GM06990 (cell line): ENCODE data around the gene IRX6.

Source experiments
- DNase-seq: peaks from one replicate; pipeline ENCODE4 v3.0.0-alpha.2; 2011; ENCODE audit not compliant: insufficient read length; ENCODE audit errors: extremely low read depth
- H3K27me3 ChIP-seq: replicated peaks from 2 replicates; pipeline ENCODE4 v1.6.0; 2011; ENCODE audit warnings: low read length; ENCODE audit not compliant: control insufficient read depth, insufficient read depth
- H3K36me3 ChIP-seq: 2 replicates; pipeline ENCODE4 v1.5.1; 2011; ENCODE audit warnings: low read length; ENCODE audit not compliant: control insufficient read depth, insufficient read depth
- H3K4me3 ChIP-seq: replicated peaks from 2 replicates; pipeline ENCODE4 v1.5.1; 2011; ENCODE audit warnings: low read depth, mild to moderate bottlenecking, control low read depth, low read length
- TF ChIP-seq, protein P1 (sequence below): IDR thresholded peaks from 2 replicates; pipeline ENCODE4 v1.5.1; 2011; ENCODE audit warnings: low read length, control low read depth, mild to moderate bottlenecking, inconsistent platforms; ENCODE audit not compliant: insufficient read depth, poor library complexity, severe bottlenecking

IRX6 gene

DNA sequence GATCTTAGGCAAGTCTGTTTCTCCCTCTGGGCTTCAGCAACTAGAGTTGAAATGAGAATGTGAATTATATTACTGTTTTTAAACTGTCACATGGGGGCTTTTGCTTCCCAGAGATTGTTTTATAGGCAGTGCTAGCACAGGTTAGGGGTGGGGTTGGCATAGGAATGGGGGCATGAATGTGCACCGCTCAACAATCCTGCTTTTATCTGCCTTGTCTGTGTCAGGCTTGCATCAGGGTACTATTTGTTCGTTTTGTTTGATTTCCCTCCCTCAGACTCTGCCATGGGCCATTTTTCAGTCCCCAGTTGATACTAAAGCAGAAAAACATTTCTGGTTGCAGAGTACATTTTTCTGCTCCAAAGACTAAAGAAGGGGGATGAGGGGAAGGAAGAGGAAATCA, 34.6 kb upstream of the IRX6 start:
- Histone ChIP-seq H3K27me3 (no peaks in the 10 kb centered on the region), H3K4me3 (no peak overlapping the region), H3K36me3 (no peaks in the 10 kb centered on the region)
- no peak for DNase-seq
- TF ChIP-seq, protein P1, sequence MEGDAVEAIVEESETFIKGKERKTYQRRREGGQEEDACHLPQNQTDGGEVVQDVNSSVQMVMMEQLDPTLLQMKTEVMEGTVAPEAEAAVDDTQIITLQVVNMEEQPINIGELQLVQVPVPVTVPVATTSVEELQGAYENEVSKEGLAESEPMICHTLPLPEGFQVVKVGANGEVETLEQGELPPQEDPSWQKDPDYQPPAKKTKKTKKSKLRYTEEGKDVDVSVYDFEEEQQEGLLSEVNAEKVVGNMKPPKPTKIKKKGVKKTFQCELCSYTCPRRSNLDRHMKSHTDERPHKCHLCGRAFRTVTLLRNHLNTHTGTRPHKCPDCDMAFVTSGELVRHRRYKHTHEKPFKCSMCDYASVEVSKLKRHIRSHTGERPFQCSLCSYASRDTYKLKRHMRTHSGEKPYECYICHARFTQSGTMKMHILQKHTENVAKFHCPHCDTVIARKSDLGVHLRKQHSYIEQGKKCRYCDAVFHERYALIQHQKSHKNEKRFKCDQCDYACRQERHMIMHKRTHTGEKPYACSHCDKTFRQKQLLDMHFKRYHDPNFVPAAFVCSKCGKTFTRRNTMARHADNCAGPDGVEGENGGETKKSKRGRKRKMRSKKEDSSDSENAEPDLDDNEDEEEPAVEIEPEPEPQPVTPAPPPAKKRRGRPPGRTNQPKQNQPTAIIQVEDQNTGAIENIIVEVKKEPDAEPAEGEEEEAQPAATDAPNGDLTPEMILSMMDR, result no peak

DNA sequence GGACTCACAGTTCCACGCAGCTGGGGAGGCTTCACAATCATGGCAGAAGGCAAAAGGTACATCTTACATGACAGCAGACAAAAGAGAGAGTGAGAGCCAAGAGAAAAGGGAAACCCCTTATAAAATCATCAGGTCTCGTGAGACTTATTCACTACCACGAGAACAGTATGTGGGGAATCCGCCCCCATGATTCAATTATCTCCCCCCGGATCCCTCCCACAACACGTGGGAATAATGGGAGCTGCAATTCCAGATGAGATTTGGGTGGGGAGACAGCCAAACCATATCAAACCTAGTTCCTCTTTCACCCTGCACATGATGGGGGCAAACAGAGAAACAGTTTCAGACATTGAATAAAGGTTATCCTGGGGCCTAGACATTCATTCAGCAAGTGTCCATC, 32.2 kb upstream of the IRX6 start:
- DNase-seq, result no peak
- Histone ChIP-seq H3K27me3 (no peaks in the 10 kb centered on the region), H3K4me3 (no peak overlapping the region), H3K36me3 (no peaks in the 10 kb centered on the region)
- TF ChIP-seq, protein P1, result no peak

DNA sequence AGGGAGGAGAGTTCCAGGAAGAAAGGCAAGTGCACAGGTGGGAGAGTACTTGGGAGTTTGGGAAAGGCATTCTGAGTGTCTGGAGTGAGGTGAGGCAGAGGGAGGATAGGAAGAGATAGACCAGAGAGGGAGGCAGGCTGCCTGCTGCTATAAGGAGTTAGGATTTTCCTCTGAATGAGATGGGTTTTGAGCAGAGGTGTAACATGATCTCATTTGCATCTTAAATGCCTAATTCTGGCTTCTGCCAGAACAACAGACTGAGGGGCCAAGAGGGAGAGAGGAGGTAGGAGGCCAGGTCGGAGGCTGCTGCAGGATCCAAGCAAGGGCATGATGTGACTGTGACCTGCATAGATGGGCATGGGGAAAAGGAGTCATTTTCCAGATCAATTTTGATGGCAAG, 31.5 kb upstream of the IRX6 start:
- H3K4me3 ChIP-seq, result no peak overlapping the region
- no peaks in the 10 kb centered on the region for H3K36me3 ChIP-seq
- TF ChIP-seq, protein P1, result no peak
- no peaks in the 10 kb centered on the region for H3K27me3 ChIP-seq
- DNase-seq, result no peak

DNA sequence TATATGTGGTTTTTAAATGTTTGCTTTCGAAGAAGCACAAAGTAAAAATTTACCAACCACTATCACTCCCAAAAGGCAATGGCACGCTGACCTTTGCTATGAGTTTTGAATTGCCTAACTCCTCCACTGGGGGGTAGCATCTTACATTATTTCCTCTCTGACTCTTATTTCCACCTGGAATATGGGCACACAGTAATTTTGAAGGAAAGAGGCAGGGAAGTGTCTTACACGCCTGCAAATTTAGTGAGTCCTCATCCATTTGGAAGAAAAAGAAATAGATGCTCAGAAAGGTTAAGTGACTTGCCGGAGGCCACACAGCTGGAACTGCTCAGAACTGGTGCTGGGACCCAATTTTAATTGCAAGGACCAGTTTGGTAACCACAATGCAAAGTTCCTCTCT, 29.9 kb upstream of the IRX6 start:
- Histone ChIP-seq H3K4me3 (no peak overlapping the region), H3K27me3 (no peaks in the 10 kb centered on the region), H3K36me3 (no peaks in the 10 kb centered on the region)
- no peak for DNase-seq
- TF ChIP-seq, protein P1, result no peak

DNA sequence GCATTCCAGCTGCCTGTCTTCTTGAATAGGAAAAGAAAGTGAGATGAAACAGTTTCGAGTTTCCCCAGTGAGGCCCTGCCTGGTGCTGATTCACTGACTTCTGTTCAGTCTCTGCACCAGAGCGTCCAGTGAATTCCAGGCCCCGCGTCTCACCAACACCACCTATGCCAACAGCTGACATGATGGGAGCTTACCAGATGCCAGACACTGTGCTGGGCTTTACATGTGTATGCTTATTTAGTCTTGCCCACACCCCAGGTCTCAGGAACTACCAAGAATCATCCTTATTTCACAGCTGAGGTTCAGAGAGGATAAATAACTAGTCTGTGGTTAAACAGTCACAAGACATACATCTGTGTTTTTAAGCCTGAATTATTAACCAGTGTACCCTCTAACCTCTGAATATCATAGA, 29.1 kb upstream of the IRX6 start:
- no peaks in the 10 kb centered on the region for H3K27me3 ChIP-seq
- H3K36me3 ChIP-seq, result no peaks in the 10 kb centered on the region
- TF ChIP-seq, protein P1, result no peak
- no peak overlapping the region for H3K4me3 ChIP-seq
- no peak for DNase-seq
